SK-N-DZ (cell line): ENCODE results near the gene CXCL16. TPM values are rescaled to one million over a fixed set of nuclear protein-coding genes. Genes with fewer than 3 reads are reported as not detected.
A peak's percentile ranks its signal among the peaks of the same experiment; 100 is the strongest.

ENCODE experiments used
- DNase-seq: peaks from one replicate; pipeline ENCODE4 v3.0.0-alpha.2; 2015; ENCODE audit warnings: low spot score
- polyA plus RNA-seq, 2 experiments: library from polyadenylated mRNA; depleted of rRNA; stranded (reverse); fragments of >200 nt; gene quantifications; 2 replicates each; pipeline ENCODE4 v1.2.3, GENCODE V29; 2014

CXCL16 gene
- polyA plus RNA-seq (2014; cell fraction: cytosol; rRNA removed), result not detected in 2 replicates
- polyA plus RNA-seq (2014; cell fraction: nucleus; rRNA removed), result not detected in 2 replicates

GRCh38 chr17:4739122-4740024 is at the start of gene CXCL16, which contains the start of gene ZMYND15:
Gene CXCL16 (minus strand): TSS chr17:4739928. CDS start chr17:4739339, 589 bp downstream.
Gene ZMYND15 (plus strand): TSS chr17:4739833. CDS start chr17:4740549, 716 bp downstream.
- DNase-seq, result no peak

GRCh38 chr17:4788807-4789700 is 49.3 kb upstream of the CXCL16 start, which contains the start of gene GLTPD2:
Gene GLTPD2 (plus strand): TSS chr17:4788964. CDS start chr17:4789012, 48 bp downstream.
- DNase-seq, result peak; percentile 28

GRCh38 chr17:4788159-4788806 is 48.6 kb upstream of the CXCL16 start:
- DNase-seq, result no peak

- no peak for DNase-seq
These were observed 46.8 kb upstream of the CXCL16 start for GRCh38 chr17:4786516-4786915.

GRCh38 chr17:4786106-4786511 is 46.4 kb upstream of the CXCL16 start, which contains the start of gene VMO1:
Gene VMO1 (minus strand): TSS chr17:4786364. CDS start chr17:4786352, 12 bp downstream.
- no peak for DNase-seq

- no peak for DNase-seq
These were observed 45.8 kb upstream of the CXCL16 start for GRCh38 chr17:4785311-4786105.

- peak; percentile 27 for DNase-seq
These were observed 42.9 kb upstream of the CXCL16 start for GRCh38 chr17:4782652-4783051.

GRCh38 chr17:4780325-4780955 is 40.7 kb upstream of the CXCL16 start:
- DNase-seq, result no peak

GRCh38 chr17:4777969-4778760 is 38.4 kb upstream of the CXCL16 start:
- DNase-seq, result no peak

- DNase-seq, result no peak
These were observed 32.5 kb upstream of the CXCL16 start for GRCh38 chr17:4772235-4772613.

- no peak for DNase-seq
These were observed 31.9 kb upstream of the CXCL16 start, which contains the start of gene TM4SF5 for GRCh38 chr17:4771519-4772234. Gene TM4SF5 (plus strand): TSS chr17:4771886. CDS start chr17:4771923, 37 bp downstream.

- no peak for DNase-seq
These were observed 29.9 kb upstream of the CXCL16 start for GRCh38 chr17:4769628-4770027.

- DNase-seq, result no peak
These were observed 28.6 kb upstream of the CXCL16 start for GRCh38 chr17:4768298-4768697.

- no peak for DNase-seq
These were observed 27.0 kb upstream of the CXCL16 start for GRCh38 chr17:4766723-4767122.

- DNase-seq, result no peak
These were observed 26.5 kb upstream of the CXCL16 start for GRCh38 chr17:4766201-4766600.

GRCh38 chr17:4764595-4764994 is 24.9 kb upstream of the CXCL16 start:
- no peak for DNase-seq

- DNase-seq, result no peak
These were observed 20.1 kb upstream of the CXCL16 start for GRCh38 chr17:4759776-4760236.

- DNase-seq, result no peak
These were observed 13.7 kb upstream of the CXCL16 start for GRCh38 chr17:4753392-4753791.
